Stimulated activated CD8-positive, alpha-beta memory T cell treated with anti-CD3 and anti-CD28 coated beads, Interleukin-4, amount 100 ng/mL, for 24 hours (primary cell): ENCODE results near the gene PARP2.
A peak's percentile ranks its signal among the peaks of the same experiment; 100 is the strongest.
"Not testable (repeated sequence)": the region's sequence is repeated elsewhere in the genome, so short reads cannot be mapped to it uniquely, and the experiment has no call there.

Source experiments
- DNase-seq: peaks from one replicate; pipeline ENCODE4 v3.0.0-alpha.2; 2020; ENCODE audit warnings: low read depth

The PARP2 gene, protein sequence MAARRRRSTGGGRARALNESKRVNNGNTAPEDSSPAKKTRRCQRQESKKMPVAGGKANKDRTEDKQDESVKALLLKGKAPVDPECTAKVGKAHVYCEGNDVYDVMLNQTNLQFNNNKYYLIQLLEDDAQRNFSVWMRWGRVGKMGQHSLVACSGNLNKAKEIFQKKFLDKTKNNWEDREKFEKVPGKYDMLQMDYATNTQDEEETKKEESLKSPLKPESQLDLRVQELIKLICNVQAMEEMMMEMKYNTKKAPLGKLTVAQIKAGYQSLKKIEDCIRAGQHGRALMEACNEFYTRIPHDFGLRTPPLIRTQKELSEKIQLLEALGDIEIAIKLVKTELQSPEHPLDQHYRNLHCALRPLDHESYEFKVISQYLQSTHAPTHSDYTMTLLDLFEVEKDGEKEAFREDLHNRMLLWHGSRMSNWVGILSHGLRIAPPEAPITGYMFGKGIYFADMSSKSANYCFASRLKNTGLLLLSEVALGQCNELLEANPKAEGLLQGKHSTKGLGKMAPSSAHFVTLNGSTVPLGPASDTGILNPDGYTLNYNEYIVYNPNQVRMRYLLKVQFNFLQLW

DNA sequence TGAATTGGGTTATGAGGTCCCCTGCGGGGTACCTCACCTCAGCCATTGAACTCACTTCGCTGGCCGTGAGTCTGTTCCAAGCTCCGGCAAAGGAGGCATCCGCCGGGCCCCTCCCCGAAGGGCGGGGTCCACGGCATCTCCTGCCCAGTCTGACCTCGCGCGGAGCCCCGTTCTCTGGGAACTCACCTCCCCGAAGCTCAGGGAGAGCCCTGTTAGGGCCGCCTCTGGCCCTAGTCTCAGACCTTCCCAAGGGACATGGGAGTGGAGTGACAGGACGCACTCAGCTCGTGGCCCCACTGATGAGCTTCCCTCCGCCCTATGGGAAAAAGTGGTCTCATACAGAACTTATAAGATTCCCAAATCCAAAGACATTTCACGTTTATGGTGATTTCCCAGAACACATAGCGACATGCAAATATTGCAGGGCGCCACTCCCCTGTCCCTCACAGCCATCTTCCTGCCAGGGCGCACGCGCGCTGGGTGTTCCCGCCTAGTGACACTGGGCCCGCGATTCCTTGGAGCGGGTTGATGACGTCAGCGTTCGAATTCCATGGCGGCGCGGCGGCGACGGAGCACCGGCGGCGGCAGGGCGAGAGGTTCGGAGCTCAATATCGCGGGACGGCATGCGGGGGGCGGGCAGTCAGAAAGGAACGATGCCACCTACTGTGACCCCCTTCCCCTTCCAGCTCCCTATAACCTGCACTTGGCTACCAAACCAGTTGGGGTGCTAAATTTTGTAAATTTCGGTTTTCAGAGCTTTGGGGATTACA lies at the start of gene PARP2:
PARP2 (plus strand) TSS at position 544 of the 770 bp plus-strand sequence; CDS start at position 551, 7 bp downstream.
- DNase-seq, result peak; percentile 93

DNA sequence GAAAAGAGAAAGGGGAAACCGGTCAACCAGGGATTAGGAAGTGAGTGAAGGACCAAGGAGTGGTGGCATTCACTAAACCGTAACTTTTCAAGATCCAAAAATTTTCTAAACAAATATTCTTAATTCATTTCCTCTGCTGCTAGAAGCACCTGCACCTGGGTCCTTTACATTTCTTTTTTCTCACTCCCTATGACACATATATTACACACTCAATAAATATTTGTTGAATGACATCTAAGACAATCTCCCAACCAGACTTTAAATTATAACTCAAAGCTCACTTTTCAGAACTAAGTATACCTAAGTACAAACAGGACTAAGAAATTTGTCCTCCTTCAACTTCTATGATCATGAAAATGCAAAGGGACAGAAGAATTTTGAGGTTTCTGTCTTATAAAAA lies 48.8 kb upstream of the PARP2 start:
- no peak for DNase-seq

DNA sequence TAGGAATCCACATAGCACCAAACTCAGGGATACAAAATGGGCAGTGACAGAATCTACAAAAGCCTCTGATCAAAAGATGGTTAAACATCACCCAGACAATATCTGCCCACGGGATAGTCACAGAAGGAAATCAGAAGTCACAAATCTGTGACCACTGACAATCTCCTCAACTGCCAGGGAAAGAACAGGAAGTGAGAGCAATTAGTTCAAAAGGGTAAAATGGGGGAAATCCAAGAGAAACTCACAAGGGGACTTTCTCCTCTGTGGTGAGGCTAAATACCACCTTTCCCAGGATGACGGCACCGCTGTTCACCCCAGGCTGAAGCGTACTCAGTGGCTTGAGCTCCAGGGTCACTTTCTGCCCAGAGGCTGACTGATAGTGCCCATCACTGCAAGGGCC lies 48.4 kb upstream of the PARP2 start:
- no peak for DNase-seq

DNA sequence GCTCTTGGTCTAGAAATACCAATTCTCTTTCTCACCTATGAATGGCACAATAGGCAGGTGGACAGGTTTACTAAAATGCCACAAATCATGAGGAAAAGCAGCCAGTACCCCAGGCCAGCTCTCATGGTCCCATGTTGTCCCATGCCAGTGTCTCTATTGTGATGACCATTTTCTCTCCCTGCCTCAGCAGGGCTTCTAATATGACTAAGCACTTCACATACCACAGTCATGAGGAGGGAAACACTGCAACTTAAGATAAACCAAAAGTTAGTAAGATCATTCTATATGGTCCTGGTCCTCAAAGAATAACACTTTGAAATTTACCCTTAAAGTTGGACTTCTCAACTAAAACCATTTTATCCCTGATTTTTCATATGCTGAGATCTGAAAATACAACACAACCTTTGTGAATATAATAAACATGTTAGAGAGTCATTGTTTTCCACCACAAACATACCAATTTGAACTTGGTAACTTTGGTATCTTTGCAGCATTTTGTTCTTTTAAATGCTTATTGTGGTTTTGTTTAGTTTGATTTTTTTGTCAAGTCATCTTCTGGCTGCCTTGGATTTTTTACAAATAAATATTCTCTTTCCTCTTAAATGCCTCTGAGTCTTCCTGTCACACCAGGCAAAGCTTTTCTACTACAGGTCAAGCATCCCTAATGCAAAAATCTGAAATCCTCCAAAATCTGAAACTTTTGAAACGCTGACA lies 41.2 kb upstream of the PARP2 start:
- no peak for DNase-seq

DNA sequence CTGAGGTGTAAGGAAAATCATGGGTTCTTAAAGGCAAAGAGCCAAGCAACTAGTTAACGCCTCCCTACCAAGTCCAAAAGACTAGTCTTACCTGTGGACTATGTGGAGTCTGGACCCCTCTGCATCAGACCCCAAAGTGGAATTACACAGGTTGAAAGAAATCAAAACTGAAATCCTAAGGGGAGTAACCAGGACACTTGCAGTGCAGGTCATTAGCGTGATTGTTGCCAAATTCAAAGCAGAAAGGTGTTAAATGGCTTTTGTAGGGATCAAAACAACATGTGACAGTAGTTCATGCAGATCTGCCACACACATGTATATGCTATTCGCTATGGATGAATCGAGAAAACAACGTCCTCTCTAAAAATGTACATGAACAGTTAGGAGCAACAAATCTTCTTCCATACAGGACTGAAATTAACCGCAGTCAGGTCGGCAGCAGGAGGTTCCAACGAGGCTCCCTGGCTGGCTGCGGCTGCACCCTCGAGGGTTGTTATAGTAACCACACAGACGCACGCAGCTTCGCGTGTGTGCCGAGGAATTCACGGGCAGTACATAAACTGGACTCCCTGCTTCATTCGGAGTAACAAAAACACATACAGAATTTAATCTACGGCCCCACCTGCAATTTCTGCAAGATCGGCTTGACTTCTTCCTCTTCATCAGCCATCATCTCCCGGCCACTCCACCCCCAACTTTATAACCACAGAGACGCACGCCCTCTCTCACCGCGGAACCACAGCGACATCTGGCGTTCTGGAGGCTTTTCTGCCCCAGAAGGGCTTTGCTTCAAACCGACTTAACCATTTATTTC lies 38.0 kb upstream of the PARP2 start, which contains the start of gene TTC5:
TTC5 (minus strand) TSS at position 687 of the 814 bp plus-strand sequence; CDS start at position 673, 14 bp downstream.
- DNase-seq, result peak; percentile 77

DNA sequence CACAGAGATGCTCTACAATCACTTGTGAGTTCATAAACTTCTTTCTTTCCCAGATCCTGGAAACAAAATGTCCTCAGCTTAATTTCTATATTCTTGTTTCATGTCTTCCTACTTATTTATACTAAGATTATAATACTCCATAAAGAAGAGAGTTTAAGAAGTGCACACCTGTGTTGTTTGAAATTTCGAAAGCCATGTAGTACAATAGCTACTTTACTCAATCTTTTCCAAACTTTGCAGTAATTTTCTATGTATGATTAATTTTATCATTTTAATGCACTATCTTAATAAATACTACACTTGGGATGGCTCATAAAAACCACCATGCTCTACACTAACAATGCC lies 37.4 kb upstream of the PARP2 start:
- no peak for DNase-seq

DNA sequence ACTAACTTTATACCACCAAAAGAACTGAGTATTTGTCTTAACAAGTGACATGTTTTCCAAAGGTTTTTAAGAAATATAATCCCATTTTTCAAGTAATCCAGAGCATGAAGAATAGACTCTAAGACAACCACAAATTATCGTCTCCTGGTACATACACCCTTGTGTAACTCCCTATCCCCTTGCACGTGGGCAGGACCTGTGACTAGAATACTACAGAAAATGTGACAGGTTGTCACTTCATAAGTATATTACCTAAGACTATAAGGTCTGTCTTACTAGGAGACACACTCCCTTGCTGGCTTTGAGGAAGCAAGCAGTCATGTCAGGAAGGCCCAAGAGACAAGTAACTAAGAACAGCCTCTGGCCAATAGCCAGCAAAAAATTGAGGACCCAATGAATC lies 29.4 kb upstream of the PARP2 start:
- DNase-seq, result no peak

DNA sequence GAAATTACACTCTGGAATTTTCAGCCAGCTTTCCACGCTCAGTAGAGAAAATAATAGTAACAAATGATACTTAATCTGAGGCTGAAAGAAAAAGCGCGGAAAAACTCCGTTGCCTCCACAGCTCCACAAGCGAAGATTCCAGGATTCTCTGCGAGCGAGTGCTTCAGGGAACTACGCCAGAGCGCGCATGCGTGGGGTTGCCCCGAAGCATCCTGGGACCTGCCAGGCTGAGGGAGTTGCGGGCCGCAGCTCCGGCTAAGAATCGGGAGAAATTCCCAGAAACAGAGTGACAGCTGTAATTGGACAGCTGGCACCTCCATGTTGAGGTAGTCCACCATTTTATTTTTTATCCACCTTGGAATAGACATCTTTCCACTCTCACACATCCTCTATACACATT lies 25.7 kb upstream of the PARP2 start:
- no peak for DNase-seq

DNA sequence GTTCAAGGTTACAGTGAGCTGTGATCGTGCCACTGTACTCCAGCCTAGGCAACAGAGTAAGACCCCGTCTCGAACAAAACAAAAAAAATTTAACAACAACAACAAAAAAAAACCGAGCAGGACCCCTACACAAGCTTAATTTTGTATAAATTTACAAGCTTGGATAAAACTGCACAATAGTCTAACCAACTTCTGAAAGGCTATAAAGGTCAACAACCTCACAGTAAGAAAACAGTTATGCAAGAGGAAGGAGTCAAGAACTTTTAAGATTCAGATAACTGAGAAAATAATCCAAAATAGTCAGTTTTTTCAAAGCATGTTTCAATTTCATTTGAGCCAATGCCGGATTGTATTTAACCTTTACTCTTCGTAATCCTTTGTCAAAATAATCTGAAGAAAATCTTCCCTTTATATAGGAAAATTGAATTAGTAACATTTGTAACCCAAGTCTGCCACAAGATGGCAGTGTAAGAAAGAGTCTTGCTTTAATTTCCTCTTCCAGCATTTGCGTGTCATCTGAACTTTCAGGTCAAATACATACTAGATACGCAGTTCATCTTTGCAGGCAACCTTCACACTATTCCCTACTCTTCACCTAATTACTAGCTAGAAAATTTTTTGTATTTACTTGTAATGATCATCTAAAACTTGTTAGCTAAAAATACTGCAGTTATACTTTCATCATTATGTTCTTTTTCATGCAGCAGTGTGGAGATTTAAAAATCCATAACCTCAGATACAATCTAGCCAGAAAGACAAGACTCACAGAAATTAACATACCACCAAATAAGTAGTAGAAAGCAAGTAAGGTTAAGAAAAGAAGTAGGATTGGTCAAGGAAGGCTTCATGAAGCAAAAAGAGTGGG lies 16.2 kb upstream of the PARP2 start:
- no peak for DNase-seq

DNA sequence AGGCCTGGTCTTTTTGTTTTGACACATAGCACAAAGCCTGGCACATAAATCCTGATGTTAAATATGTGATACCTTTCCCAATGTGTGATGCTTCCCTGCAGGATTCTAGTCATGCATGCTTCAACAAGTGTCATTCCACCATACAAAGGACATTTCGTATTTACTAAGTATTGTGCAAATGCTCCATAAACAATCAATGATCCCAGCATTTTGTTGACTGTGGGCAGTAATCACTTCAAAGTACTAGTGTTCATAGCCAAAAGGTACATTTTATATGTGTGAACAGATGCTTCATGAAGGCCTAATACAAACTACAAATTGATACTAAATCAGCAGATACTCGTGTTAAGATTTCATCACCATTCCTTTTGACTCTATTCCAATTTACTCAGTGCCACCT lies 14.7 kb upstream of the PARP2 start:
- no peak for DNase-seq

DNA sequence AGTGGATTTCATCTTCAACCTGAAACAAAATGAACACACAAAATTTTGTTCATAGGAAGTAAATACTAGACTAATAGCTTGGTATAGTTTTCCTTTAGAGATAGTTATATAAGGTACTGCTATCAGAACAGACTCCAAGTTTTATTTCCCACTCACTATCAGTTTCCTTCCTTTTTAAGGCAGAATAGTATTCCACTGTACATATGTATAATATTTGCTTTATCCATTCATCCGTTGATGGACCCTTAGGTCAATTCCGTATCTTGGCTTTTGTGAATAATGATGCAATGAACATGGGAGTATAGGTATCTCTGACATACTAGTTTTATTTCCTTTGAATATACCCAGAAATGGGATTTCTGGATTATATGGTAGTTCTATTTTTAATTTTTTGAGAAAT lies 14.1 kb upstream of the PARP2 start:
- DNase-seq, result no peak

DNA sequence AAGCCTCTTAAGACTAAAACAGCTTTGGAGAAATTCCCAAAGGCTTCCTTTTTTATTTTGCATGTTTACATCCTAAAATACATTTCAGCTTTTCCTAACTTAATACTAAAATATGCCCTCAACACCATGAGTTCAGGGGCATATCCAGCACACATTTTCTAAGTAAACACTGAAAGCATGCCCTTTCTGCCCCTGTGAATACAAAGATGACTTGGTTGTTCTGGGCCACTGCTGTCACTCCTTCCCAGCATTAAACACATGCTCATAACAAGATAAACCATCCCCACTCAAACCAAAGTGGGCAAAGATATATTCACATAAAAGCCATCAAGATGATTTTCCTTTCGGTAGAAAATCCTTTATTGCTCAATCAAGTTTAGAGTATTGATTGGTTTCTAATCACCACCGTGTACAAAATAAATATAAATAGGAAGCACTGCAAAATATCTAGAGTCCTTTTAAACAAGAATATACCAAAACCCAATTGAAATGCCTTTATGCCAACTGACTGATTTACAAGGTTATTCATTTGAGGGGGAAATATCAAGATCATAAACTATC lies 12.3 kb upstream of the PARP2 start:
- DNase-seq, result no peak

DNA sequence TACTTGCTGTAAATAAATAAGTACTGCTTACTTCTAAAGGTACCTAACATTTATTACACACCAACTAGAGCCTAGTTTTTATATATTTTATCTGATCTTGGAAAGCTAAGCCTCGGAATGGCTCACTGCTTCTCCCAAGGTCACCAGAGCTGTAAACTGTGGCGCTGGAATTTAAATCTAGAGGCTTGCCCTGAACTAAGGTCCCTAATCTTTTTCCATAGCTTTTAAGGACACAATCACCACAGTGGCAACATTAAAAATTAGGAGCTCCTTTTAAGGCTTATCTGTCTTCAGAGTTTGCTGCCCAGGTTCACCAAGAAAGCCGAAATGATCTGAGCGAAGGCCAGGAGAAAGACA lies 11.0 kb upstream of the PARP2 start:
- no peak for DNase-seq

DNA sequence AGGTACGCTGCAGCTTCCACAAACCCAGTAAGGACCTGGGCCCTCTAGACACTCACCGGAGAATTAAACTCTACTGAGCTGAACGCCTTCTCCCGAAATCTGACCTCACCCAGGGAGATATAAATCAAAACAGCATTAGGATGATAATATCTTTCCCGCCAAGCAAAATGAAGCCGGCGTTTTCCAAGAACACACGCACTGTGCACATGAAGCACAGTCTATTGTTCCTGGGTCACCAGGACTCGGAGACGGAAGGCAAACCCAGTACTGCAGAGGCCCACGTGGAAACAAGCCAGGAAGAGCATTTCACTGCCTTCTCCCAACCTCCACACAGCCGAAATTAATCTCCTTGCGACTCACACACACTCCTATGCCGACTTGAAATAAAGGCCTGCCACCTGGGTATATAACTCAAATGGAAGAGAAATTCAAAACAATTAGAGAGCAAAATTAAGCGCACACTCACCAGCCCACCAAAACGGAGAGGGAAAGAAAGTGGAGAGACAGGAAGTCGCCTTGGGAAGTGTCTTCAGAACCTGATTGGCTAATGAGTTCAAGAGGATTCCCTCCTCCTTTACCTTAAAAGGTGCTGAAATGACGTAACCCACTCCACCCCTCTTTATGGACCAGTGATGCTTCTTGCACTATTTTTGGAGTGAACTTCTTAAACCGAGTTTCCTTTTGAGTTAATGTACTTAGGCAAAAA lies 10.5 kb upstream of the PARP2 start, which contains the start of gene CCNB1IP1:
CCNB1IP1 (minus strand) TSS at position 492 of the 706 bp plus-strand sequence. CDS start 16,756 bp downstream, outside the sequence.
- peak; percentile 4 for DNase-seq

DNA sequence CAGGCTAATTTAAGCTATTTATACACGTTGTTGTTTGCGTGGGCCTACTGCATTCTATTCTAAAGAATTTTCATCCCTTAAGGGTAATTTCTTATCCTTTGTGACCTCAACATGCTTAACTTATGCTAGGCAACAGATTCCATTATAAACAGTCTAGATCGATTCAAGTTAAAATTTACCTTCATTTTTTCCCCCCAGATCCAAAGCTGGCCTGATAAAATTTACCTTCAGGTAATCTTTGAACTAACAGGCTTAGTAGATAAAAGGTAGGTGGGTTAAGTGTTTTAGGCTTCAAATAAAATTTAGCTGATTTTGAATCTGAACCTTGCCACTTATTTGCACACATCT lies 10.0 kb upstream of the PARP2 start:
- DNase-seq, result no peak

DNA sequence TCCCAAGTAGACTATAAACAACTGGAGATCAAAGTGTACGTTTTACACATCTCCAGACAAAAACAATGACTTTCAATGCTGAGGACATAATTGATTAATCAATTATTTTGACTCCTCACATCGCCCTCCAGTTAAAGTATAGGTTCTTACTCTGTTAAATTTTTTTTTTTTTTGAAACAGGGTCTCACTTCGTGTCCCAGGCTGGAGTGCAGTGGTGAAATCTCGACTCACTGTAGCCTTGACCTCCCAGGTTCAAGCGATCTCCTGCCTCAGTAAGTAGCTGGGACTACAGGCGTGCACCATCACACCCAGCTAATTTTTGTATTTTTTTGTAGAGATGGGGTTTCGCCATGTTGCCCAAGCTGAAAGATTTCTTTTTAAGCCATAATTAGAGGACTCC lies 9.4 kb upstream of the PARP2 start:
- no peak for DNase-seq

DNA sequence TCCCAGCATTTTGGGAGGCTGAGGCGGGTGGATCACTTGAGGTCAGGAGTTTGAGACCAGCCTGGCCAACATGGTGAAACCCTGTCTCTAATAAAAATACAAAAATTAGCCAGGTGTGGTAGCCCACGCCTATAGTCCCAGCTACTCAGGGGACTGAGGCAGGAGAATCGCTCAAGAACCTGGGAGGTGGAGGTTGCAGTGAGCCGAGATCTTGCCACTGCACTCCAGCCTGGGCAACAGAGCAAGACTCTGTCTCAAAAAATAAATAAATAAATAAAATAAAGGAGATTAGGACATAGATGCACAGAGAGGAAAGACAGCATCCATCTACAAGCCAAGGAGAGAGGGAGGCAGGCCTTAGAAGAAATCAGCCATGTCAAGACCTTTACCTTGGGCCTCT lies 2.4 kb upstream of the PARP2 start:
- DNase-seq, result not testable (repeated sequence)

DNA sequence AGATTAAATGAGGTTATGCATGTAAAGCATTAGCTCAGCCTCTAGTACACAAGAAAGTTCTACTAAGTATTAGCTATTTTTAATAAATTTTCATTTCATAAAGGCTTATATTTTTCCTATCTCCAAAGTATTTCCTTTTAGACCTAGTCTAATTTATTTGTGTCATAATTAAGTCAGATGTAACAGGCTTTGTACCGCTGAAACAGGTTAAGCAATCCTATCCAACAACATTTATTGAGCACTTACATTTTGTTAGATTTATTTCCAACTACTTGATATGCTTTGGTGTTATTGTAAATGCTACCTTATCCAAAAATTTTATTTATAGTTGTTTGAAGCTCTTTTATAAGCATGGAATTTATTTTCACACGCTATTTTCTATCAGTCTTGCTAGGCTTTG lies 1.8 kb upstream of the PARP2 start:
- no peak for DNase-seq

DNA sequence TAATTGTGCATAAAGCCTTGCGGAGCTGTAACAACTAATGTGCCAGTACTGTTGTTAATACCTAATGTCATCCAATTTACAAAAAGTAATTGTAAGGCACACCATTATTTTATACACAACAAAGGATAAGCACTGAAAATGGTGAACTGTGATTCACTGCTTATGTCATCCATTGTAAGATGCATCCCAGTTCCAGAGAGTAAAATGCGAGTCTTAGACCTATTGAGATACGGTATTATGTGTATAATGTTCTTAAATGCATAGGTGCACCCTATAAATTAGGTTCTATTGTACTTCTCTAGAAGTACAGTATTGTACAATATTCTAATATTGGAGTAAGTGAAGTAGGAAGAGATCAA lies 406 bp downstream of the PARP2 start:
- DNase-seq, result no peak

DNA sequence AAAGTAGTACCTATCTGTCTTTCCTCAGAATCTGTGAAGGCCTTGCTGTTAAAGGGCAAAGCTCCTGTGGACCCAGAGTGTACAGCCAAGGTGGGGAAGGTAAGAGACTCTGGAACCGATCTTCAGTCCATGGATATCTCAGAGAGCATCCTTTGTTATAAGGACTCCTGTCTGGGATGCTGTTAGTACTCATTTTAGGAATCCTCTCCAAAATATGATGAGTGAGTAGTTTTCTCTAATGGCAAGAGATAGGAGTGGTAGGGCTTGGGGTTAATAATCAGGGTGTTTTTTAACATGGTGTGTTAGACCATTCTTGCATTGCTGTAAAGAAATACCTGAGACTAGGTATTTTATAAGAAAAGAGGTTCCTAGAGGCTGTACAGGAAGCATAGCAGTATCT lies 1.9 kb downstream of the PARP2 start:
- DNase-seq, result no peak
